GM19468 (cell line): ENCODE measurements around the gene NPC1.
"Not testable (repeated sequence)": the region's sequence is repeated elsewhere in the genome, so short reads cannot be mapped to it uniquely, and the experiment has no call there.

Experiments
- ATAC-seq: cut with Tn5 transposase; IDR thresholded peaks from one replicate; pipeline ENCODE4 v1.9.1; 2021; ENCODE audit warnings: mild to moderate bottlenecking, moderate library complexity, moderate number of reproducible peaks; ENCODE audit not compliant: unreplicated experiment; ENCODE audit errors: extremely low read depth

NPC1 gene

GRCh38 chr18:23586249-23587196 is at the start of gene NPC1:
TSS of gene NPC1 (minus strand) at chr18:23586506. CDS start at chr18:23586343, 163 bp downstream.
- ATAC-seq = peak; percentile 97

- no peak for ATAC-seq
Observed at GRCh38 chr18:23636071-23636399, 49.7 kb upstream of the NPC1 start.

DNA sequence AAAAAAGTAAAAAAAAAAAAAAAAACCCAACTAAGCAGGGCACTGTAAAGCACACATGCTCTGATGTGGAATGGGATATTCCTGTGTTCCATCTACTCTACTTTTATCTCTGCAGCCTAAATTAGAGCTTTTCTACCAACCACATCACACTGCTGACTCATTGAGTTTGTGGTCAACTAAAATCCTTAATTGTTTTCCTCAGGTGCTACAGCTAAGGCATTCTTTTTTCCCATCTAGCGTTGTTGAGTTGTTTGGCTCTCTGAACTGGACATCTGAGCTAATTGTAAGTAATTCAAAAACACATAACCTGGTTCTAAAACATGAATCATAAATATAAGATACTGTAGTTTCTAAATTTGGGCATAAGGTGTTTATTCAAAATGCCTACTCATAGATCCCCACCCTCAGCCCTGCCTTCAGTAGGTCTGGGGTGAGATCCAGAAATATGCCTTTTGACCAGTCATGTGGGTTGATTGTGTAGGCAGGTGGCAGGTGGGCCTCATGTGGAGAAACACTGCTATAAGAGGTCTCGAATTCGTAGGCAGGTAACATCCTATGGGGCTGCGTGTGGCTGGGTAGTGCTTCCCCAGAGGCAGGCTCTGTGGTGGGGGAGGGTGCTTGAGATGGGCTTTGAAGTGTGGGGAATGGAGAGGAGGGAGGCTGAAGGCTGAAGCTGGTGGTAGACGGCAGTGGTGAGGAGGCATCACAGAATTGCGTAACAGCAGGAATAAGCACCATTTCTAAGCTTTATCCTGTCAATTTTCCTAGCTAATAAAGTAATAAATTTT is 49.2 kb upstream of the NPC1 start:
- ATAC-seq = no peak

DNA sequence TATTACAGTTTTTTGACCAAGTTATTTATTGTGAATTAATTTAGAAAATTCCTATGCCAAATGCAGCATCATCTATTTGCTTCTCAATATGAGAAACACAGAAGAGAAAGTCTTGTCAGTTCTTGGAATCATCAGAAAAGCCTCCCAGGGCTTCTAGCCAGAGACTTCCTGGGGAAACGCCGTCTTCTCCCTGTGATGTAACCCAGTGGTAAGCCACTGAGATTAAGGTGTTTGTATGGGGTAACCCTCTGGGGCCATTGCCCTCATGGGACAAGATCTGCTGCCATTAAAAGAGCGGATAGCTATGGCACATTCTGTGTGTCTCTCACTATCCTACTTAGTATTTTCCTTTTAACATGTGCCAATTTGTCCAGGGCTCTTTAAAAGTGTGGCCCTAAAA is 48.4 kb upstream of the NPC1 start:
- no peak for ATAC-seq

DNA sequence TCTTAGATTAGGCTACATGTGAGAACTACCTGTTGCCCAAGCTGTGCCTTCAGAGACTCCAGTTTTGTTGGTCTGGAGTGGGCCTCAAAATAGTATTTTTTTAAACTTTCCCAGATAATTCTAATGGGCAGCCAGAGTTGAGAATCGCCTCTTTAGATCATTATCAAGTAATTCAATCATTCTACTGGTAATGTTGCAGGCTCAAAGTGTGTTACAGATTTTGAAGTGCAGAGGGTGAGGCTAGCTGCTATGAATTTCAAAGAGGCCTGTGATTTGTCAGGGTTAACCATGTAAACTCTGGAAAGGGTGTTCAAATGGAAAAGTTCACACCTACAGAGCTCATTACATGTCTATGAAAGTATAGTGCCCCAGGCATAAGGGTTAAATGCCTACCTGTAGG is 46.3 kb upstream of the NPC1 start:
- no peak for ATAC-seq

DNA sequence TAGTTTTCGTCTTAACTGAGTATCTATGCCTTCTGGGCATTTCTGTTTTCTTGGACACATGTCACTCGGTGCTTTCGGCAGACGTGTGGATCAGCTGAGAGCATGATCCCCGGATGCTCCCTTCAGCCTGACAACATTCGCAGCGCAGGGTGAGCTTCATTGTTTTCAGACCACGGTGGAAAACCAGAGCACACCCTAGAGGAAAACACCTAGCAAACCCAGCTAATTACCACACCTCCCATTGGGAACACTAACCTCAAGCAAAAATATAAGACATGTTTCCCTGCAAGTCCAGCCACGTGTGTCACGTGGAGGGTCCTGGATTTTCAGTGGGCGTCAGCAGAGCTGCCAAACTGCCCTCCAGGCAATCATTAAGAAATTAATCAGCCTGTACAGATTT is 45.4 kb upstream of the NPC1 start:
- no peak for ATAC-seq

DNA sequence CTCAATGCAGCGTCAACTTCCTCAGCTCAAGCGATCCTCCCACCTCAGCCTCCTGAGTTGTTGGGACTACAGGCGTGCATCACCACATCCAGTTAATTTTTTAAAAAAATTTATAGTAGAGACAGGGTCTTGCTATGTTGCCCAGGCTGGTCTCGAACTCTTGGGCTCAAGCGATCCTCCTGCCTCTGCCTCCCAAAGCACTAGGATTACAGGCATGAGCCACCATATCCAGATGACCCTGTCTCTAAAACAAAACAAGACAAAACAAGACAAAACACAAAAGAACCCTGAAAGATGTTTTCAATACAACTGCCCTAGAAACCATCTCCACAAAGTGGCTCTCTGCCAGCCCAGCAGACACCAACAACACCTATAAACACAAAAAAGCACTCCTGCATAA is 45.0 kb upstream of the NPC1 start:
- ATAC-seq = no peak

DNA sequence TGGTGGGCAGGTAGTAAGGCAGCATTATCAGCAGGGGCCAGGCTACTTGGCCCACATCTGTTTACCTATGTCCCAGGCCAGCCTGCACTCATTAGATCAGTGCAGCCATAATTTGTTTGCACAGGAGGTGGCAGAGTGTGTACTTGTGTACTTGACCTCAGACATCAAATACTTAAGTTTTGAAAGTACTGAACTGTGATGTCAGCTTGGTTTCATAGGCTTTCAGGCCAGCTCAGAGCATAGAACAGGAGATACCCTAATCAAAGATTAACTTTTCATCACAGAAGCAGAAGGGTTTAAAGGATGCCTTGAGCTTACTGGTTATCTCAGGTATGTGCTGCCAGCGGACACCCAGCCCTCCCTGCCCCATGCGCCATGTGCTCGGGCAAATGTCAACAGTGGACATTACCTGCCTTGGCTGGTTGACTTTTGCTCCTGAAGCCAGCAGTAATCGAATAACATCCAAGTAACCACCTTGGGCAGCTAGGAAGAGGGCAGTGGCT is 43.2 kb upstream of the NPC1 start:
- peak; percentile 81 for ATAC-seq

- no peak for ATAC-seq
Observed at GRCh38 chr18:23627970-23628369, 41.7 kb upstream of the NPC1 start.

- no peak for ATAC-seq
Observed at GRCh38 chr18:23627321-23627720, 41.0 kb upstream of the NPC1 start.

DNA sequence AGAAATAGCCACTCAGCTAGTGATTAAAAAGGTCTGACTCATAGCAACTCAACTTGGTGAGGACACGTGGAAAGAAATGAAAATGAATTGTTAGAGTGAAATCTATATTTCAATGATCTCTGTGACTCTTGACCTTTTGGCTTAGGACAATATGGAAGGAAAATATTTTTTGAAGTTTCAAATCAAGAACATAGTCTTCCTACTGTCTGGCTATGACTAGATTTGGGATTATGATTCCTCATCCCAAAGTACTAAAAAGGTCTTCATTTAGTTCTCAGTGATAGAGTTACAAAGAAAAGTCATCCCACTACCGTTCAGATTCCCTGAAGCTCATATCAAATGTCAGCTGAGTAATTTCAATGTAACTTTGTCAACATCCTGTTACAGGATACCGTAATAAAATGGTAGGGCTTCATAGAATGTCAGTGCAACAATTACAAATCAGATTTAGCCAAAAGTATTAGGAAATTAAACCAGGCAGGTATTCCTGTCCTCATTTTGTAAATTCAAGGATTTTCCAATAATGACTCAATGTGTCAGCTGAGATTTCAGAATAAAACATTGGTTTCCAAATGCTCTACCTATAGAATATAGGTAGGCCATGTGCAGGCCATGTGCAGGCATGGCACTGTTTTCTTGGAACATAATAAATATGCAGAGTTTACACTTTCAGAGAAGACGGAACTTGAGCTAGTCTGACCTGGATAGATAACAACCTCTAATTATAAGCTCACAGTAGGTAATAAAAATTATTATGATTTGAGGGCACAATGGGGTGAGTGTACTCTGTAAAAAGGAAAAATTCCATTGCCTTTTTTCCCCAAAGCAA is 40.4 kb upstream of the NPC1 start:
- no peak for ATAC-seq

DNA sequence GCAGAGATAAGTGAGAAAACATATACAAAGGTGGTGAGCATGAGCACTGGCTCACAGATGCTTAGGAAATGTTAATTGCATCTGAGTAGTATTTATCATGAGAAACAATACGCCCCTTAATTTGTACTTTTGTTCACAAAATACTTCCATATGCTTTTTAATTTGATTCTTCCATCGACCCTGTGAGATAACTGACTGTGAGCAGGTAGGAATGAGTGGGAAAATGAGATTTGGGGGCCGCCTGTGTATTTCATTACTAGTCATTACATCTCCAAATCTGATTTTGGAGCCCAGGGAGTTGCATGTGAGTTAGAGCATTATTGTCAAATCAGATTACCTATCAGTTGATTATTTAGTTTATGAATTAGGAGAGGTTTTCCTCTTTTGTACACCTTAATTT is 36.7 kb upstream of the NPC1 start:
- no peak for ATAC-seq

DNA sequence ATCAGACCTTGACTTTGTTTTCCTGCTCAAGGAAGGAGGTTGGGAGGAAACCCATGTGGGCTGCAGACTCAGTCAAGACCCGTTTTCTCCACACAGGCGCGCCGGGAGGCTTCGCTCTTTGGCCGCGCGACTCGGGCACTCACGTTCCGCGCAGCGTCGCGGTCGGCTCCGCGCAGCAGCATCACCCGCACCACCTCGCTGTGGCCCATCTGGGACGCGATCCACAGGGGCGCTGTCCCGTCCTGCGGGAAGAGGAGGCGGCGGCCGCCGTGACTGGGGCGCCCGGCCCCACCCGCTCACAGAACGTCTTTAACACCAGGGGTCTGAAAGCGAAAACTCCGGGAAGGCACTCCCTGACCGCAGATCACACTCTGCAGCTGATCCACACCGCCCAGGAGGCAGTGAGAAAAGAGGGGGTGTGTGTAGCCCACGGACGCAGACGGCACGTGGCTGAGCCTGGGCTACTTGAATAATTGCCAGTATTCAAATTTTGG is 33.1 kb upstream of the NPC1 start:
- no peak for ATAC-seq

DNA sequence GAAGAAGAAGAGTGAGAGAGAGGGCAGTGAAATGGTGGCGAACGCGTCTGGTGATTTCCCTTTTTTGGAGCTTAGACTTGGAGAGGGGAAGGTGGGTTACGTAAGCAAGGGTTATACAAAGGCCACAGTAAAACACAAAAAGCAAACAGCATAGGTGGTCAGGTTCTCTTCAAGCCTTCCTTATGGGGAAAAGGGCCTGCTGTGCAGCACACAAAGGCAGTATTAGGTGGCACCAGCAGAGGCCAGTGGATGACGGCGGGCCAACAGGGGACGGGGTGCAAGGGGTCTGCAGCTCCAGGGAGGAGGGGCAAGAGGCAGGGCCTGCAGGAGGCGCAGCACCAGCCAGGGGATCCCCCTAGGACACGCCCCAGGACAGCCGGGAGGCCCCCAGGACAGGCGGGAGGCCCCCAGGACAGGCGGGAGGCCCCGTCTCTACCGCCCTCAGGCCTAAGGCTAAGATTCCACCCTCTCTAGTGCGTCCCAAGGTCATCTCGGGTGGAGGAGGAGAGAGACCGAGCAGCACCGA is 32.6 kb upstream of the NPC1 start:
- no peak for ATAC-seq

DNA sequence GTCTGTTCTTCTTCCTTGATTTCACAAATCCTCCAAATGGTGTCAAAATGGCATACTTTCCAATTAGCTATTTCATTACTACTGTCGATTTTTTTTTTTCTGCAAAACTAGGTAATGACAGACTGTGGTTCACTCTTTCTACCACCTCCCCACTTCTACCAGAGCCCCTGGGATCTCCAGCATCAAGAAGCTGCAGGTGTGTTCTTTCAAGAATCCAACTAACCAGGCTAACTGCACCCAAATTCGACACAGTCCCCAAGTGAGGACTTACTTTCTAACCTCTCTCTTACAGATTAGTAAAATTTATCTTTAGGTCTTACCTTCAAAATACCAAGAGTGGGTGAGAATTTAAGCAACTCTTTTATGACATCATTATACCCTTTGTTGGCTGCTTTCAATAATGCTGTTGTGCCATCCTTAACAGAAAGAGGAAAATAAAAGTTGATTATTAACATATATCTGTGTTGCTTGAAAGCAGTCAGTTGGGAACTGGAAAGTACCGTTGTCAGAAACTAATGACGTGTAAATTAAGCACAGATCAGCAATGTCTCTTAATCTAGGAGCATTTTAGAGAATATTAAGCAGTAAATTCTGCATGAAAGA is 31.2 kb upstream of the NPC1 start:
- peak; percentile 60 for ATAC-seq

DNA sequence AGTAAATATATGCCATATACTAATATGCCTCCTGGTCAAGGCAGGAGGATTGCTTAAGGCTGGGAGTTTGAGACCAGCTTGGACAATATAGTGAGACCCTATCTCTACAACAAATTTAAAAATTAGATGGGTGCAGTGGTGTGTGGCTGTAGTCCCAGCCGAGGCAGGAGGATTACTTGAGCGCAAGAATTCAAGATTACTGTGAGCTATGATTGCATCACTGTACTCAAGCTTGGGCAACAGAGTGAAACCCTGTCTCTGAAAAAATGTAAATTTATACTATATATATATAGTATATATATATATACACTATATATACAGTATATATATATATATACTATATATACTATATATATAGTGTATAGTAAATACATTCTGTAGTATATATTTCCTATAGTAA is 30.0 kb upstream of the NPC1 start:
- ATAC-seq = no peak

- ATAC-seq = no peak
Observed at GRCh38 chr18:23614891-23615290, 28.6 kb upstream of the NPC1 start.

GRCh38 chr18:23614413-23614812 is 28.1 kb upstream of the NPC1 start:
- no peak for ATAC-seq

- not testable (repeated sequence) for ATAC-seq
Observed at GRCh38 chr18:23613091-23613475, 26.8 kb upstream of the NPC1 start.
